ENCODE results near the gene DPH3. TPM values are rescaled to one million over a fixed set of nuclear protein-coding genes. Genes with fewer than 3 reads are reported as not detected.

DPH3 gene
- total RNA-seq, 3 donors from 2014 or later, result 17.7 to 33.6 (median 21.0) TPM

DNA sequence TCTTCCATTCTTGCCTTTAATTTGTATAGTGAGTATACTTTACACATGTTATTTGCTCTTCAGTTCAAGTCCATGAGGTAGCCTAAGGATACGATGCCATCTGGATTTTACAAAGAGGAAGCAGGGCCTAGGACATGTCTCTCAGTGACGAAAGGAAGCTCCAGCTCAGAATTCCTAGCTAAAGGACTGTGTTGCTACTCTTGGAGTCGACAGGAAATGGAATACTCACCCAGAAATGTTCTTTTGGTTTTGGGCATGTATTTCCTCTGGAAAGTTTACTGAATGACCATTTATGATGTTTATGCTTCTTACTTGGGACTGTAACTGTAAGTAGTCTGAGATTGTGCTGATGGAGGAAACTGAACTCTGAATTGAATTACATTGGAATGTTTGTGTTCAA is 12.7 kb upstream of the DPH3 start:
- TF ChIP-seq, protein P1, sequence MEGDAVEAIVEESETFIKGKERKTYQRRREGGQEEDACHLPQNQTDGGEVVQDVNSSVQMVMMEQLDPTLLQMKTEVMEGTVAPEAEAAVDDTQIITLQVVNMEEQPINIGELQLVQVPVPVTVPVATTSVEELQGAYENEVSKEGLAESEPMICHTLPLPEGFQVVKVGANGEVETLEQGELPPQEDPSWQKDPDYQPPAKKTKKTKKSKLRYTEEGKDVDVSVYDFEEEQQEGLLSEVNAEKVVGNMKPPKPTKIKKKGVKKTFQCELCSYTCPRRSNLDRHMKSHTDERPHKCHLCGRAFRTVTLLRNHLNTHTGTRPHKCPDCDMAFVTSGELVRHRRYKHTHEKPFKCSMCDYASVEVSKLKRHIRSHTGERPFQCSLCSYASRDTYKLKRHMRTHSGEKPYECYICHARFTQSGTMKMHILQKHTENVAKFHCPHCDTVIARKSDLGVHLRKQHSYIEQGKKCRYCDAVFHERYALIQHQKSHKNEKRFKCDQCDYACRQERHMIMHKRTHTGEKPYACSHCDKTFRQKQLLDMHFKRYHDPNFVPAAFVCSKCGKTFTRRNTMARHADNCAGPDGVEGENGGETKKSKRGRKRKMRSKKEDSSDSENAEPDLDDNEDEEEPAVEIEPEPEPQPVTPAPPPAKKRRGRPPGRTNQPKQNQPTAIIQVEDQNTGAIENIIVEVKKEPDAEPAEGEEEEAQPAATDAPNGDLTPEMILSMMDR (IDR thresholded peaks at IDR 0.05), result no peak
- TF ChIP-seq POLR2AphosphoS5 (IDR thresholded peaks at IDR 0.05) (no peak), POLR2A (IDR thresholded peaks at IDR 0.05) (no peak)
- Histone ChIP-seq H3K27ac (no peak overlapping the region), H3K4me3 (no peak overlapping the region), H3K27me3 (no peaks in the 10 kb centered on the region), H3K9me3 (no peaks in the 10 kb centered on the region), H3K4me1 (no peaks in the 10 kb centered on the region), H3K36me3 (no peaks in the 10 kb centered on the region)
- no peak for DNase-seq (ENCODE audit: low spot score in 2 of 2)
- intact Hi-C loops (cut with DNase I; ENCODE audit: low total_unique reads), result no loop called here

DNA sequence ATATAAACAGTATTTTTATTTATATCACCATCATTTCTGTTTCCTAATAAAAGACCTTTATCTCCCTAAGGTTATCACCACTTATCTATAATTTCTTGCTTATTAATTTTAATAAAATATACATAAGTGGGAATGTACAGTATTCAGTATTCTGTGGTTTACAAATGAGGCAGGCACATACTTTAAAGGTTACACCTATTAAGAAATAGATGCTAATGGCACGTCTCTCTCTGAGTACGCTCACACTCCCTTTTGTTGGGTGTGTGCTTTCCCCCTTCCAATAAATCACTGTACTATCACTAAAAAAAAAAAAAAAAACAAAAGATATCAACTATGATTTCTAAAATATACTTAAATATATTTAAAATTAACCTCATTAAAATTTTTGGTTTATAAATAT is 9.1 kb upstream of the DPH3 start:
- H3K9me3 ChIP-seq, result no peaks in the 10 kb centered on the region
- H3K36me3 ChIP-seq, result no peaks in the 10 kb centered on the region
- no peak overlapping the region for H3K27ac ChIP-seq
- H3K27me3 ChIP-seq, result no peaks in the 10 kb centered on the region
- no peak for DNase-seq (ENCODE audit: low spot score in 2 of 2)
- H3K4me3 ChIP-seq, result no peak overlapping the region
- intact Hi-C loops (cut with DNase I; ENCODE audit: low total_unique reads), result no loop called here
- TF ChIP-seq, protein P1 (IDR thresholded peaks at IDR 0.05), result no peak
- no peak for TF ChIP-seq POLR2A (IDR thresholded peaks at IDR 0.05)
- no peak for TF ChIP-seq POLR2AphosphoS5 (IDR thresholded peaks at IDR 0.05)
- H3K4me1 ChIP-seq, result no peaks in the 10 kb centered on the region

DNA sequence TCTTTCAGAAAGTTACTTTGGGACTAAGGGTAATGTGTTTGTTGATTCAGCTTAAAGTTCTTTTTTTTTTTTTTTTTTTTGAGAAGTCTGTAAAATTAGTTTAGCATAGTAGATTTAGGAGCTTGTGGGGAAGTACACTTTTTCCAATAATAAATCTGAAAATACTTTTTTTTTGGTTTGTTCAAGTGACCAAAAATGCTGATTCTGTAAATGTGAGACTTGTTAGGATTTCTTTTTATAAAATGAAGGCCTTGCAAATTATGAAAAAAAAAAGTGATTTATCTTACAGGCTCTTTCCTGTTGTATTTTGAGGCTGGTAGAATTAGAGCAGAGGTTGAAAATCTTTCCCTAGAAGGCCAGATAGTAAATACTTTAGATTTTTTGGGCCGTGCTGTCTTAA is 7.8 kb upstream of the DPH3 start:
- no peak overlapping the region for H3K27ac ChIP-seq
- intact Hi-C loops (cut with DNase I; ENCODE audit: low total_unique reads), result no loop called here
- TF ChIP-seq, protein P1 (IDR thresholded peaks at IDR 0.05), result no peak
- TF ChIP-seq POLR2A (IDR thresholded peaks at IDR 0.05) (no peak), POLR2AphosphoS5 (IDR thresholded peaks at IDR 0.05) (no peak)

DNA sequence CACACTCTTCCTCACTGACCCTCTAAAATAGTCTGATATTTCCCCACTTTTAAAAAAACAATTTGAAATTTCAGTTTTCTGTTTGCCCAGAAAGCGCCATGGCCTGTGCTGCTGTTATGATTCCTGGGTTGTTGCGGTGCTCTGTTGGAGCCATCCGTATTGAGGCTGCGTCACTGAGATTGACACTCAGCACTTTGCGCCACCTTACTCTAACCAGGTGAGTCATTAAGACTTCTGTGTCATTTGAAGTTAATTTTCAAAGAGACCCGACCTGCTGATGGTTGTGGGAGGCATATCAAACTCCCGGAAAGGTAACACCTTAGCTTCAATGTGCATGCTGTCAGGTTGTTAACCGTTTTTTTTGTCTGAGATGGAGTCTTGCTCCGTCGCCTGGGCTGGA is 6.1 kb upstream of the DPH3 start:
- TF ChIP-seq POLR2AphosphoS5 (IDR thresholded peaks at IDR 0.05) (no peak), POLR2A (IDR thresholded peaks at IDR 0.05) (no peak)
- TF ChIP-seq, protein P1 (IDR thresholded peaks at IDR 0.05), result no peak
- intact Hi-C loops (cut with DNase I; ENCODE audit: low total_unique reads), result no loop called here

More for the DNA sequence above, 7.8 kb upstream of the DPH3 start:
- no peaks in the 10 kb centered on the region for H3K27me3 ChIP-seq
- no peak overlapping the region for H3K4me3 ChIP-seq
- no peaks in the 10 kb centered on the region for H3K36me3 ChIP-seq
- H3K4me1 ChIP-seq, result peaks cover 0 to 4% of the 10 kb centered on the region in 2 donors
- no peak for DNase-seq (ENCODE audit: low spot score in 2 of 2)
- H3K9me3 ChIP-seq, result no peaks in the 10 kb centered on the region

DNA sequence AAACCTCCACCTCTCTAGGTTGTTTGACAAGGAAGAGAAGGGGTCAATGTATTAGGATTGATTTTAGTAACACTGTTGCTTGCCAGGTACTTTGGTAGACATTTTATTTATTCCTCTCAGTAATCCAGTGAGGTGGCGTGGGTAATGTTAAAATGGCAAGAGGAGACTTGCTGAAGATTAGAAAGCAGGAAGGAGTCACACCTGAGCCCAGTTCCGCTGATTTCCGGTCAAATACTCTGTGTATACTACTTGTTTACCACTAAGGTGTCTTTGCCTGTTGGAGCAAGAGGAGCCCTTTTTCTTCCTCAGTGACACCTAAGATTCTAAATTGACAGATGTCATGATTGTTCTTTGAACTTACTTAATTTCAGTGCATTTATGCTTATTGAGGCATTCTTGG is 2.0 kb upstream of the DPH3 start:
- no peak for TF ChIP-seq POLR2A (IDR thresholded peaks at IDR 0.05)
- no peak for TF ChIP-seq POLR2AphosphoS5 (IDR thresholded peaks at IDR 0.05)
- TF ChIP-seq, protein P1 (IDR thresholded peaks at IDR 0.05), result no peak
- no peaks in the 10 kb centered on the region for H3K36me3 ChIP-seq
- peaks cover 0 to 17% of the 10 kb centered on the region in 2 donors for H3K4me1 ChIP-seq
- H3K27me3 ChIP-seq, result no peaks in the 10 kb centered on the region
- peak overlapping the region in 1 of 2 donors; percentile 40 for H3K27ac ChIP-seq
- no peak overlapping the region for H3K4me3 ChIP-seq
- no peaks in the 10 kb centered on the region for H3K9me3 ChIP-seq
- intact Hi-C loops (cut with DNase I; ENCODE audit: low total_unique reads), result no loop called here
- no peak for DNase-seq (ENCODE audit: low spot score in 2 of 2)

More for the DNA sequence above, 6.1 kb upstream of the DPH3 start:
- no peaks in the 10 kb centered on the region for H3K9me3 ChIP-seq
- H3K4me1 ChIP-seq, result peaks cover 0 to 13% of the 10 kb centered on the region in 2 donors
- no peak for DNase-seq (ENCODE audit: low spot score in 2 of 2)
- H3K27me3 ChIP-seq, result no peaks in the 10 kb centered on the region
- H3K4me3 ChIP-seq, result no peak overlapping the region
- no peak overlapping the region for H3K27ac ChIP-seq
- H3K36me3 ChIP-seq, result no peaks in the 10 kb centered on the region

Measured in breast epithelium (tissue), 4 donors.